PC-9 (cell line): ENCODE measurements around the gene LBX2. TPM values are rescaled to one million over a fixed set of nuclear protein-coding genes. Genes with fewer than 3 reads are reported as not detected.

Source experiments
- BruUV-seq: library from RNA; stranded (reverse); fragments of 400-500 nt; replicated peaks from 2 replicates; lab custom pipeline; 2021; lab: Mats Ljungman, UMichigan
- CTCF ChIA-PET: fragments of 300-600 bp; sonication (Branson Sonifier 250); formaldehyde crosslinking; loops from one replicate; lab custom pipeline; 2022; ENCODE audit warnings: antibody characterized with exemption; lab: Charles Lee
- POLR2A ChIA-PET: fragments of 300-600 bp; sonication (Branson Sonifier 250); formaldehyde crosslinking; loops from one replicate; lab custom pipeline; 2022; ENCODE audit warnings: antibody characterized with exemption; ENCODE audit not compliant: unreplicated experiment; lab: Charles Lee
- DNase-seq, 2 experiments: peaks; one replicate each; pipeline versions ENCODE4 v3.0.0 to v3.0.0-alpha.2; 2015 to 2022; ENCODE audit warnings: mixed read lengths in 1 of 2
- H2AFZ ChIP-seq: fragments of 200-600 bp; sonication (generic); 2 replicates; pipeline ENCODE4 v1.8.1; 2017; ENCODE audit warnings: antibody characterized with exemption
- H3F3A ChIP-seq: fragments of 200-600 bp; sonication (generic); 2 replicates; pipeline ENCODE4 v1.8.1; 2017; ENCODE audit warnings: antibody characterized with exemption, mild to moderate bottlenecking, low read depth; ENCODE audit not compliant: insufficient read depth
- H3K27ac ChIP-seq: fragments of 200-600 bp; sonication (generic); 2 replicates; pipeline ENCODE4 v1.6.1; 2016; ENCODE audit warnings: mixed run types
- H3K27me3 ChIP-seq: fragments of 200-600 bp; sonication (generic); 2 replicates; pipeline ENCODE4 v1.6.1; 2016; ENCODE audit warnings: low read depth, mixed run types; ENCODE audit not compliant: insufficient read depth
- H3K36me3 ChIP-seq: fragments of 200-600 bp; sonication (generic); 2 replicates; pipeline ENCODE4 v1.6.1; 2016; ENCODE audit warnings: low read depth, mixed run types
- H3K4me1 ChIP-seq: fragments of 200-600 bp; sonication (generic); replicated peaks from 2 replicates; pipeline ENCODE4 v1.6.1; 2016; ENCODE audit warnings: mixed run types; ENCODE audit not compliant: insufficient read depth
- H3K4me2 ChIP-seq: fragments of 200-600 bp; sonication (generic); 2 replicates; pipeline ENCODE4 v1.6.1; 2017; ENCODE audit warnings: mixed run types
- H3K4me3 ChIP-seq: fragments of 200-600 bp; sonication (generic); 2 replicates; pipeline ENCODE4 v1.6.1; 2016; ENCODE audit warnings: mixed run types
- H3K79me2 ChIP-seq: fragments of 200-600 bp; sonication (generic); 2 replicates; pipeline ENCODE4 v1.6.1; 2017; ENCODE audit warnings: low read depth, mixed run types
- H3K9me2 ChIP-seq: fragments of 200-600 bp; sonication (generic); 2 replicates; pipeline ENCODE4 v1.8.1; 2017; ENCODE audit warnings: mild to moderate bottlenecking; ENCODE audit not compliant: insufficient read depth
- H3K9me3 ChIP-seq: fragments of 200-600 bp; sonication (generic); 2 replicates; pipeline ENCODE4 v1.8.1; 2016; ENCODE audit warnings: low read depth; ENCODE audit not compliant: insufficient read depth
- H4K20me1 ChIP-seq: fragments of 200-600 bp; sonication (generic); 2 replicates; pipeline ENCODE4 v1.8.1; 2017; ENCODE audit not compliant: insufficient read depth
- EZH2 ChIP-seq: fragments of 200-600 bp; sonication (generic); IDR thresholded peaks from 2 replicates; pipeline ENCODE4 v1.8.0; 2017; ENCODE audit warnings: antibody characterized with exemption, low read depth
- intact Hi-C: fragments of 100-400 bp; cut with micrococcal nuclease; formaldehyde crosslinking; loops from one replicate; pipeline ENCODE4 v1.10.0; 2022; ENCODE audit not compliant: unreplicated experiment
- total RNA-seq: library from RNA; stranded (reverse); gene quantifications from 2 replicates; pipeline ENCODE4 v1.2.3, GENCODE V29; 2021
- TF ChIP-seq, protein P1 (sequence below): fragments of 200-600 bp; sonication (generic); conservative IDR thresholded peaks from 2 replicates; pipeline ENCODE4 v1.6.1; 2017; ENCODE audit warnings: mixed run types, antibody characterized with exemption, mild to moderate bottlenecking, moderate library complexity

Gene LBX2
- total RNA-seq, 1 experiment from 2014 or later, result 0.76 TPM

DNA sequence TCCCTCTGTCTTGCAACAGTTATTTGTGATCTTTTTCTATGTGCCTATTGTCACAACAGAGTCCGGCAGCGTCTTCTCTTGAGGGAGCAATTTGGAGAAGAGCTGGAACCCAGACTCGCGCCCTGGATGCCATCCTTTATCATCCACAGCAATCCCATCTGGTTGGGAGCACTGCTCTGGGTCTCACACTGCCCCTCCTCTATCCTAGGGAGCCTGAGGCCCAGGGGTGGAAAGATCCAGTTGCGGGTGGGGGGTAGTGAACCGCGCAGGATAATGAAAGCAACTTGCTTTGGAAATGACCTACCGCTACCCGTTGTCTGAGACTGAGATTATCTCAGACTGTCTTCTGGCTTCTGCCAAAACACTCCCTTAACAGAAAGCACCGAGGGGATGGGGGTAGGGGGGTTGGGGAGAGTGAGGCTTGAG lies 40.5 kb downstream of the LBX2 start:
- ChIA-PET POLR2A (interaction anchor here (0.5 to 1.2 kb wide), 5 partner anchors 14 to 1218 kb away, joined by 4 to 8 read pairs (median 7); partner anchors contain the start of gene MRPL53), CTCF (no interaction called here)
- peaks cover 15% of the 10 kb centered on the region for H3K36me3 ChIP-seq
- TF ChIP-seq EZH2, result no peak
- TF ChIP-seq, protein P1, sequence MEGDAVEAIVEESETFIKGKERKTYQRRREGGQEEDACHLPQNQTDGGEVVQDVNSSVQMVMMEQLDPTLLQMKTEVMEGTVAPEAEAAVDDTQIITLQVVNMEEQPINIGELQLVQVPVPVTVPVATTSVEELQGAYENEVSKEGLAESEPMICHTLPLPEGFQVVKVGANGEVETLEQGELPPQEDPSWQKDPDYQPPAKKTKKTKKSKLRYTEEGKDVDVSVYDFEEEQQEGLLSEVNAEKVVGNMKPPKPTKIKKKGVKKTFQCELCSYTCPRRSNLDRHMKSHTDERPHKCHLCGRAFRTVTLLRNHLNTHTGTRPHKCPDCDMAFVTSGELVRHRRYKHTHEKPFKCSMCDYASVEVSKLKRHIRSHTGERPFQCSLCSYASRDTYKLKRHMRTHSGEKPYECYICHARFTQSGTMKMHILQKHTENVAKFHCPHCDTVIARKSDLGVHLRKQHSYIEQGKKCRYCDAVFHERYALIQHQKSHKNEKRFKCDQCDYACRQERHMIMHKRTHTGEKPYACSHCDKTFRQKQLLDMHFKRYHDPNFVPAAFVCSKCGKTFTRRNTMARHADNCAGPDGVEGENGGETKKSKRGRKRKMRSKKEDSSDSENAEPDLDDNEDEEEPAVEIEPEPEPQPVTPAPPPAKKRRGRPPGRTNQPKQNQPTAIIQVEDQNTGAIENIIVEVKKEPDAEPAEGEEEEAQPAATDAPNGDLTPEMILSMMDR, result no peak
- peak overlapping the region; percentile 29; the same call in 1 of the 2 replicates for H3K27ac ChIP-seq
- H3K27me3 ChIP-seq, result no peaks in the 10 kb centered on the region
- DNase-seq, result no peak
- intact Hi-C loops, result loop anchor here (1.0 to 10.0 kb wide), 2 partner anchors 19 to 194 kb away; no protein-coding TSS in a partner anchor
- peaks cover 33% of the 10 kb centered on the region for H3K79me2 ChIP-seq
- peak overlapping the region; percentile 93 for H3K4me3 ChIP-seq
- H3K4me1 ChIP-seq, result peaks cover 24% of the 10 kb centered on the region
- H2AFZ ChIP-seq, result 0 out of 2 replicates have a peak overlapping the region, but pooled peaks have one; percentile 73
- BruUV-seq, result no TSS peak
- H3F3A ChIP-seq, result peaks cover 31% of the 10 kb centered on the region
- H3K9me2 ChIP-seq, result no peaks in the 10 kb centered on the region
- peak overlapping the region; percentile 99 for H3K4me2 ChIP-seq
- H3K9me3 ChIP-seq, result no peaks in the 10 kb centered on the region
- H4K20me1 ChIP-seq, result no peaks in the 10 kb centered on the region

DNA sequence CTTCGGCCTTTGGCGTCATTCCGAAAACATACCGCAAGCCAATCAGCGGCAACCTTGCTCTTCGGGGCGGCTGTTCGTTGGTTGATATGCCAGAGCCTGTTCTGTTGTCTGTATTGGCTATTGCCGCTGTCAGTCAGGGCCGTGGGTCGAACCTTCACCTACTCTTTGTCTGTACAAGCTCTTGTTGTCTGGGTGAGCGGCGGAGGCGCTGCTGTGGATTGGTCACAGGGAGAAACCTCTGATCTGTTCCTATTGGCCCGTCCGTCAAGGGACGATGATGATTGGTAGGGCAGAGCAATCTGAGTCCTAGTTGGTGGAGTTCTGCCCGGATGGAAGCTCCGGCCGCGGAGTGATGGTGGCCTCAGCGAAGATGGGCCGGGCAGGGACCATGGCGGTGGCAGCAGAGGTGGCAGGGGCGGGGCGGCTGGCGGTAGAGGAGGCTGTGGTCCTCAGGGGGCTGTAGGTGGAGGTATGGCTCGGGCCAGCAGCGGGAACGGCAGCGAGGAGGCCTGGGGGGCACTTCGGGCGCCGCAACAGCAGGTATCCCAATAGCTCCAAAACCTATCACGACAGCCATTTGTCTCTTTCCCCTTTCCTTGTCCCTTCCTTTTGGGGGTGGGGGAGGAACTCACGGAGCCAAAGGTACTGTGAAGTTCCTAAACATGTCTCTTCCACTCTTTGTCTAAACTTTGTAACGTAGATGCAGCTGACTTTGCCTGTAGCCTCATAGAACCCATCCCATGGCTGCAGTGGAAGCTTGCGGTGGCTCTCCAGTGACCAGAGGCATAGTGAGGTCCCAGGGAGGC lies 41.1 kb downstream of the LBX2 start, which contains the start of gene WBP1:
TSS of gene WBP1 (plus strand) at position 307 of the 806 bp plus-strand sequence. CDS start at position 472, 165 bp downstream.
- H3K9me3 ChIP-seq, result no peaks in the 10 kb centered on the region
- H3K9me2 ChIP-seq, result no peaks in the 10 kb centered on the region
- H3K4me2 ChIP-seq, result peak within 1 kb of the TSS; percentile 99
- ChIA-PET POLR2A (interaction anchor here (0.5 to 1.2 kb wide), 10 partner anchors 11 to 1218 kb away, joined by 3 to 9 read pairs (median 5); partner anchors contain the start of genes MRPL53 and TPRKB), CTCF (no interaction called here)
- DNase-seq, result peak; percentile 99 to 100
- H3F3A ChIP-seq, result peaks cover 31% of the 10 kb centered on the region
- intact Hi-C loops, result loop anchor here (1.0 to 10.0 kb wide), 2 partner anchors 18 to 194 kb away; no protein-coding TSS in a partner anchor
- no peaks in the 10 kb centered on the region for H4K20me1 ChIP-seq
- H3K27me3 ChIP-seq, result no peaks in the 10 kb centered on the region
- peak within 1 kb of the TSS; percentile 73 for H2AFZ ChIP-seq
- TSS peak; percentile 30 for BruUV-seq
- peaks cover 22% of the 10 kb centered on the region for H3K4me1 ChIP-seq
- peak within 1 kb of the TSS; percentile 29; the same call in 1 of the 2 replicates for H3K27ac ChIP-seq
- H3K79me2 ChIP-seq, result peaks cover 26% of the 10 kb centered on the region
- H3K4me3 ChIP-seq, result peak within 1 kb of the TSS; percentile 93
- TF ChIP-seq, protein P1, result no peak
- no peak for TF ChIP-seq EZH2
- peaks cover 15% of the 10 kb centered on the region for H3K36me3 ChIP-seq

DNA sequence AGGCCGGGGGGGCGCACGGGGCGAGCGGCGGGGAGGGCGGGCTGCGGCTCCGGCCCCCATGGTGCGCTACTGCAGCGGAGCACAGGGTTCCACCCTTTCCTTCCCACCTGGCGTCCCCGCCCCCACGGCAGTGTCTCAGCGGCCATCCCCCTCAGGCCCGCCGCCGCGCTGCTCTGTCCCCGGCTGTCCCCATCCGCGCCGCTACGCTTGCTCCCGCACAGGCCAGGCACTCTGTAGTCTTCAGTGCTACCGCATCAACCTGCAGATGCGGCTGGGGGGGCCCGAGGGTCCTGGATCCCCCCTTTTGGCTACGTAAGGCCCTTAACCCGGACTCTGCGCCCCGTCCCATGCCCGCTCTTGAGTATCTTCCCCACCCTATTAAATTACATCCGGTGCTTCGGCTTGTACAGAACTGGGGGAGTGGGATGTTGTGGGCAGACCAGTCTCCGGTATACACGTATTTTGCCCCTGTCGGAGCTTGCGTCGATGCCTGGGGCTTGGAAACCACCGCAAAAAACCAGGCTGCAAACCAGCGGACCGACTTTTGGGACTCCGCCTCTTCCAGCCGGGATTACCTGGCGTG lies 41.8 kb downstream of the LBX2 start:
- Histone ChIP-seq H3K4me2 (peak overlapping the region; percentile 79), H3K9me3 (no peaks in the 10 kb centered on the region), H2AFZ (peak overlapping the region; percentile 39; the same call in 1 of the 2 replicates), H3F3A (peaks cover 30% of the 10 kb centered on the region), H3K36me3 (peaks cover 9% of the 10 kb centered on the region), H3K27ac (peak overlapping the region; percentile 20; the same call in 1 of the 2 replicates), H3K9me2 (no peaks in the 10 kb centered on the region), H3K27me3 (no peaks in the 10 kb centered on the region), H3K4me3 (peak overlapping the region; percentile 47), H3K79me2 (peaks cover 22% of the 10 kb centered on the region), H4K20me1 (no peaks in the 10 kb centered on the region), H3K4me1 (peaks cover 22% of the 10 kb centered on the region)
- TF ChIP-seq, protein P1, result no peak
- TF ChIP-seq EZH2, result no peak
- ChIA-PET POLR2A (interaction anchor here (0.6 to 1.2 kb wide), 5 partner anchors 11 to 721 kb away, joined by 4 to 9 read pairs (median 5); partner anchors contain the start of genes MRPL53 and TPRKB), CTCF (no interaction called here)
- intact Hi-C loops, result loop anchor here (1.0 to 10.0 kb wide), 2 partner anchors 17 to 193 kb away; no protein-coding TSS in a partner anchor
- DNase-seq, result no peak
- no TSS peak for BruUV-seq
